Prostate gland (tissue), 2 donors: ENCODE data around the gene STRN3.

ENCODE experiments used
- POLR2A ChIP-seq: fragments of 450-650 bp; IDR thresholded peaks from one replicate; pipeline ENCODE4 v1.6.1; 2016; ENCODE audit warnings: antibody characterized with exemption, mild to moderate bottlenecking
- POLR2AphosphoS5 ChIP-seq: sonication (generic); formaldehyde crosslinking; IDR thresholded peaks from one replicate; pipeline ENCODE4 v1.6.1; 2017; ENCODE audit warnings: antibody characterized with exemption
- TF ChIP-seq, protein P1 (sequence below), 4 experiments: fragments of 200-600 bp in 2 of 4; fragments of 450-650 bp in 2 of 4; sonication (generic) in 2 of 4; IDR thresholded peaks; 1 replicate in 3 of 4; 2 replicates in 1 of 4; pipeline ENCODE4 v1.5.1; 2016 to 2019; ENCODE audit warnings: antibody characterized with exemption in 4 of 4, mild to moderate bottlenecking in 2 of 4, moderate library complexity in 2 of 4

DNA sequence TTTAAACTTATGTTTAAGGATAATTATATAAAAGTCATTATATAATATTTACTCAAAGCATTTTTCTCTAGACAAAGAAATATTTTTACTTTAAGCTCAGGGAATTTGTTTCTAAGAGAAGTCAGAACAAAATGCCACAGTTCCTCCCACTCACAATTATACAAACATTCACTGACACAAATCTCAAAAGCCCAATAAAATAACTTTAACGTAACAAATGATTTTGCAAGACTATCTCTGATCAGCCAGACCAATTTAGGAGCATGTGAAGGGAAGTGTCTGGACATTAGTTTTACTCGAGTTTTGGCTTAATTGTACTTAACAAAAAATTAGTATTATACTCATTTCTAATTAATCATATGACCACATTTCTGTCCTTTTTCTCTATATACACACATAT lies 110.6 kb downstream of the STRN3 start:
- TF ChIP-seq, protein P1, sequence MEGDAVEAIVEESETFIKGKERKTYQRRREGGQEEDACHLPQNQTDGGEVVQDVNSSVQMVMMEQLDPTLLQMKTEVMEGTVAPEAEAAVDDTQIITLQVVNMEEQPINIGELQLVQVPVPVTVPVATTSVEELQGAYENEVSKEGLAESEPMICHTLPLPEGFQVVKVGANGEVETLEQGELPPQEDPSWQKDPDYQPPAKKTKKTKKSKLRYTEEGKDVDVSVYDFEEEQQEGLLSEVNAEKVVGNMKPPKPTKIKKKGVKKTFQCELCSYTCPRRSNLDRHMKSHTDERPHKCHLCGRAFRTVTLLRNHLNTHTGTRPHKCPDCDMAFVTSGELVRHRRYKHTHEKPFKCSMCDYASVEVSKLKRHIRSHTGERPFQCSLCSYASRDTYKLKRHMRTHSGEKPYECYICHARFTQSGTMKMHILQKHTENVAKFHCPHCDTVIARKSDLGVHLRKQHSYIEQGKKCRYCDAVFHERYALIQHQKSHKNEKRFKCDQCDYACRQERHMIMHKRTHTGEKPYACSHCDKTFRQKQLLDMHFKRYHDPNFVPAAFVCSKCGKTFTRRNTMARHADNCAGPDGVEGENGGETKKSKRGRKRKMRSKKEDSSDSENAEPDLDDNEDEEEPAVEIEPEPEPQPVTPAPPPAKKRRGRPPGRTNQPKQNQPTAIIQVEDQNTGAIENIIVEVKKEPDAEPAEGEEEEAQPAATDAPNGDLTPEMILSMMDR (IDR thresholded peaks at IDR 0.05), result no peak
- TF ChIP-seq POLR2AphosphoS5, result no peak
- no peak for TF ChIP-seq POLR2A
